Ovary (tissue), 3 donors: ENCODE data around the gene GABBR2.

Source experiments
- POLR2A ChIP-seq: fragments of 450-650 bp; IDR thresholded peaks from one replicate; pipeline ENCODE4 v1.6.1; 2017; ENCODE audit warnings: antibody characterized with exemption, mild to moderate bottlenecking, moderate library complexity
- TF ChIP-seq, protein P1 (sequence below), 3 donors: fragments of 450-650 bp in 2 of 3; fragments of 200-600 bp in 1 of 3; IDR thresholded peaks; one replicate each; pipeline versions ENCODE4 v1.5.1 to v1.8.0; 2016 to 2022; ENCODE audit warnings: antibody characterized with exemption in 3 of 3, mild to moderate bottlenecking in 1 of 3
- donor health status: DM: no; HTN: no; CAD: no.

DNA sequence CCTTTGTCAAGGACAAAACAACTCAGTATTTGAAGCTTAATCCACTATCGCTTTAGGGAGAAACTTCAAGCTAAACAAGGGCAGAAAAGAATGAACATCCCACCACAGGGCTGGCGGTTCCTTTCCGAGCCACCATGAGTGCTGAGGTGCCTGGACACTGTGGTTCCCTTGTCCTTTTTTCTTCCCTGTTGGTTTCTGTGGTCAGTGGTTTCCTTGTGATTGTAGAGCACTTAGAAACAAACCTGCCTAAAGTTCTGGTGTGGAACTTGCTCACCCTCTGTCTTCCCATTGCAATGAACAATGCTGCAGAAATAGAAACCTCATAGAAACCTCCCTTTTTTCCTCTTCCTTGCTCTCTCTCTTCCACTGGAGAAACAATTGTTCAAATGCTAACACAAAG is 373.9 kb downstream of the GABBR2 start:
- no peak for TF ChIP-seq POLR2A
- TF ChIP-seq, protein P1, sequence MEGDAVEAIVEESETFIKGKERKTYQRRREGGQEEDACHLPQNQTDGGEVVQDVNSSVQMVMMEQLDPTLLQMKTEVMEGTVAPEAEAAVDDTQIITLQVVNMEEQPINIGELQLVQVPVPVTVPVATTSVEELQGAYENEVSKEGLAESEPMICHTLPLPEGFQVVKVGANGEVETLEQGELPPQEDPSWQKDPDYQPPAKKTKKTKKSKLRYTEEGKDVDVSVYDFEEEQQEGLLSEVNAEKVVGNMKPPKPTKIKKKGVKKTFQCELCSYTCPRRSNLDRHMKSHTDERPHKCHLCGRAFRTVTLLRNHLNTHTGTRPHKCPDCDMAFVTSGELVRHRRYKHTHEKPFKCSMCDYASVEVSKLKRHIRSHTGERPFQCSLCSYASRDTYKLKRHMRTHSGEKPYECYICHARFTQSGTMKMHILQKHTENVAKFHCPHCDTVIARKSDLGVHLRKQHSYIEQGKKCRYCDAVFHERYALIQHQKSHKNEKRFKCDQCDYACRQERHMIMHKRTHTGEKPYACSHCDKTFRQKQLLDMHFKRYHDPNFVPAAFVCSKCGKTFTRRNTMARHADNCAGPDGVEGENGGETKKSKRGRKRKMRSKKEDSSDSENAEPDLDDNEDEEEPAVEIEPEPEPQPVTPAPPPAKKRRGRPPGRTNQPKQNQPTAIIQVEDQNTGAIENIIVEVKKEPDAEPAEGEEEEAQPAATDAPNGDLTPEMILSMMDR (IDR thresholded peaks at IDR 0.05) = no peak
